PC-3 (cell line): Measurements from ENCODE around the gene RALBP1. TPM values are rescaled to one million over a fixed set of nuclear protein-coding genes. Genes with fewer than 3 reads are reported as not detected.

Source experiments
- ATAC-seq: fragments of 200-7000 bp; cut with Tn5 transposase; 2 replicates; pipeline ENCODE4 v1.9.1; 2020; ENCODE audit warnings: mild to moderate bottlenecking, moderate library complexity
- BruUV-seq: library from RNA; stranded (reverse); fragments of 400-500 nt; replicated peaks from 2 replicates; lab custom pipeline; 2021; lab: Mats Ljungman, UMichigan
- CTCF ChIA-PET: fragments of 300-600 bp; sonication (Branson Sonifier 250); formaldehyde crosslinking; loops from one replicate; lab custom pipeline; 2022; ENCODE audit warnings: antibody characterized with exemption; lab: Charles Lee
- POLR2A ChIA-PET: fragments of 300-600 bp; sonication (Branson Sonifier 250); formaldehyde crosslinking; loops from one replicate; lab custom pipeline; 2022; ENCODE audit warnings: antibody characterized with exemption; ENCODE audit not compliant: unreplicated experiment; lab: Charles Lee
- DNase-seq: peaks from one replicate; pipeline ENCODE4 v3.0.0-alpha.2; 2015
- H2AFZ ChIP-seq: fragments of 300-600 bp; sonication (generic); 2 replicates; pipeline ENCODE4 v1.6.0; 2016; ENCODE audit warnings: antibody characterized with exemption, low read length
- H3F3A ChIP-seq: fragments of 300-600 bp; sonication (generic); one replicate; pipeline ENCODE4 v1.6.0; 2017; ENCODE audit warnings: antibody characterized with exemption, low read length, control low read depth, mild to moderate bottlenecking; ENCODE audit not compliant: unreplicated experiment
- H3K27ac ChIP-seq: fragments of 300-600 bp; sonication (generic); 2 replicates; pipeline ENCODE4 v1.5.1; 2016; ENCODE audit warnings: mild to moderate bottlenecking, low read length
- H3K27me3 ChIP-seq: fragments of 300-600 bp; sonication (generic); 2 replicates; pipeline ENCODE4 v1.6.1; 2016; ENCODE audit warnings: low read length, mixed read lengths
- H3K36me3 ChIP-seq: fragments of 300-600 bp; sonication (generic); 2 replicates; pipeline ENCODE4 v1.6.1; 2016; ENCODE audit warnings: low read depth, mixed run types, low read length, mixed read lengths
- H3K4me1 ChIP-seq: fragments of 300-600 bp; sonication (generic); 2 replicates; pipeline ENCODE4 v1.5.1; 2016; ENCODE audit warnings: low read length; ENCODE audit not compliant: insufficient read depth
- H3K4me2 ChIP-seq: fragments of 300-600 bp; sonication (generic); 2 replicates; pipeline ENCODE4 v1.6.0; 2016; ENCODE audit warnings: low read length
- H3K4me3 ChIP-seq: fragments of 300-600 bp; sonication (generic); 2 replicates; pipeline ENCODE4 v1.5.1; 2016; ENCODE audit warnings: mild to moderate bottlenecking, low read length, mixed read lengths
- H3K79me2 ChIP-seq: fragments of 300-600 bp; sonication (generic); 2 replicates; pipeline ENCODE4 v1.6.1; 2017; ENCODE audit warnings: low read length, mixed read lengths
- H3K9ac ChIP-seq: fragments of 300-600 bp; sonication (generic); 2 replicates; pipeline ENCODE4 v1.6.0; 2016; ENCODE audit warnings: mild to moderate bottlenecking, low read length
- H3K9me2 ChIP-seq: fragments of 300-600 bp; sonication (generic); replicated peaks from 2 replicates; pipeline ENCODE4 v1.6.1; 2016; ENCODE audit warnings: mixed run types, low read length, mixed read lengths
- H3K9me3 ChIP-seq: fragments of 300-600 bp; sonication (generic); 2 replicates; pipeline ENCODE4 v1.6.1; 2016; ENCODE audit warnings: low read length, mixed read lengths
- H4K20me1 ChIP-seq: fragments of 300-600 bp; sonication (generic); 2 replicates; pipeline ENCODE4 v1.6.1; 2016; ENCODE audit warnings: low read length, mixed read lengths
- CTCF ChIP-seq: fragments of 300-600 bp; sonication (generic); conservative IDR thresholded peaks from 2 replicates; pipeline ENCODE4 v1.5.1; 2017; ENCODE audit warnings: antibody characterized with exemption, low read depth, mild to moderate bottlenecking, low read length
- EZH2 ChIP-seq: fragments of 300-600 bp; sonication (generic); IDR thresholded peaks from one replicate; pipeline ENCODE4 v1.6.1; 2017; ENCODE audit warnings: antibody characterized with exemption, mild to moderate bottlenecking, low read length; ENCODE audit not compliant: unreplicated experiment
- EZH2phosphoT487 ChIP-seq: fragments of 300-600 bp; sonication (generic); IDR thresholded peaks from 2 replicates; pipeline ENCODE4 v1.6.1; 2018; ENCODE audit warnings: mild to moderate bottlenecking, antibody characterized with exemption, low read length, borderline replicate concordance
- intact Hi-C: fragments of 100-400 bp; cut with micrococcal nuclease; formaldehyde crosslinking; loops from 2 replicates; pipeline ENCODE4 v1.9.0; 2023
- total RNA-seq: library from RNA; depleted of rRNA; stranded (reverse); fragments of >200 nt; gene quantifications from 2 replicates; pipeline ENCODE4 v1.2.3, GENCODE V29; 2014

RALBP1 gene
- total RNA-seq, 1 experiment from 2014 or later: 89.8 TPM

- no peaks in the 10 kb centered on the region for H3K27me3 ChIP-seq
- no peak overlapping the region for H3K9ac ChIP-seq
- H4K20me1 ChIP-seq: no peaks in the 10 kb centered on the region
- DNase-seq (no peak), ATAC-seq (no peak)
- intact Hi-C loops: no loop called here
- H2AFZ ChIP-seq: no peak overlapping the region
- BruUV-seq: no TSS peak
- no peak for TF ChIP-seq CTCF
- ChIA-PET POLR2A (interaction anchor here (0.6 kb wide), 1 partner anchor 230 kb away, joined by 7 read pairs; no protein-coding TSS in a partner anchor), CTCF (no interaction called here)
- no peak overlapping the region for H3K27ac ChIP-seq
- no peaks in the 10 kb centered on the region for H3K9me3 ChIP-seq
- no peaks in the 10 kb centered on the region for H3K79me2 ChIP-seq
- no peak overlapping the region for H3K4me3 ChIP-seq
- no peaks in the 10 kb centered on the region for H3K9me2 ChIP-seq
- H3F3A ChIP-seq: no peaks in the 10 kb centered on the region
- no peak overlapping the region for H3K4me2 ChIP-seq
- no peaks in the 10 kb centered on the region for H3K4me1 ChIP-seq
- no peaks in the 10 kb centered on the region for H3K36me3 ChIP-seq
Measured at GRCh38 chr18:9434122-9434701, 41.1 kb upstream of the RALBP1 start.

GRCh38 chr18:9435041-9435440, 40.3 kb upstream of the RALBP1 start:
- DNase-seq (no peak), ATAC-seq (no peak)
- Histone ChIP-seq H3F3A (no peaks in the 10 kb centered on the region), H3K9me2 (no peaks in the 10 kb centered on the region), H3K27me3 (no peaks in the 10 kb centered on the region), H3K9me3 (no peaks in the 10 kb centered on the region), H3K36me3 (no peaks in the 10 kb centered on the region), H3K79me2 (no peaks in the 10 kb centered on the region), H2AFZ (no peak overlapping the region), H3K4me1 (no peaks in the 10 kb centered on the region), H4K20me1 (no peaks in the 10 kb centered on the region), H3K27ac (no peak overlapping the region), H3K9ac (no peak overlapping the region), H3K4me3 (no peak overlapping the region), H3K4me2 (no peak overlapping the region)
- ChIA-PET CTCF (no interaction called here), POLR2A (no interaction called here)
- no TSS peak for BruUV-seq
- TF ChIP-seq CTCF (no peak), EZH2phosphoT487 (no peak), EZH2 (no peak)
- intact Hi-C loops: no loop called here

GRCh38 chr18:9436206-9436929, 38.9 kb upstream of the RALBP1 start:
- Histone ChIP-seq H2AFZ (no peak overlapping the region), H3K27ac (no peak overlapping the region), H3K4me2 (no peak overlapping the region), H3K9ac (no peak overlapping the region), H3K4me1 (no peaks in the 10 kb centered on the region), H4K20me1 (no peaks in the 10 kb centered on the region), H3K4me3 (no peak overlapping the region), H3K79me2 (no peaks in the 10 kb centered on the region), H3K9me3 (no peaks in the 10 kb centered on the region), H3K27me3 (no peaks in the 10 kb centered on the region), H3K9me2 (no peaks in the 10 kb centered on the region), H3F3A (no peaks in the 10 kb centered on the region), H3K36me3 (no peaks in the 10 kb centered on the region)
- ChIA-PET CTCF (no interaction called here), POLR2A (no interaction called here)
- intact Hi-C loops: no loop called here
- no peak for ATAC-seq
- BruUV-seq: no TSS peak
- DNase-seq: no peak
- TF ChIP-seq EZH2 (no peak), CTCF (no peak), EZH2phosphoT487 (no peak)
